Kidney epithelial cell (primary cell): Measurements from ENCODE around the gene C16orf96. TPM values are rescaled to one million over a fixed set of nuclear protein-coding genes. Genes with fewer than 3 reads are reported as not detected.

Experiments
- DNase-seq: peaks from one replicate; pipeline ENCODE4 v3.0.0-alpha.2; 2010; ENCODE audit warnings: low read depth
- H3K27me3 ChIP-seq: 2 replicates; pipeline ENCODE4 v1.6.0; 2011; ENCODE audit warnings: low read length; ENCODE audit not compliant: control insufficient read depth, insufficient read depth
- H3K36me3 ChIP-seq: 2 replicates; pipeline ENCODE4 v1.5.1; 2011; ENCODE audit warnings: low read length; ENCODE audit not compliant: control insufficient read depth, insufficient read depth
- H3K4me3 ChIP-seq: 2 replicates; pipeline ENCODE4 v1.5.1; 2011; ENCODE audit warnings: low read depth, mild to moderate bottlenecking, control low read depth, low read length
- CTCF ChIP-seq: IDR thresholded peaks from 2 replicates; pipeline ENCODE4 v1.5.1; 2011; ENCODE audit warnings: mild to moderate bottlenecking, moderate library complexity, low read length, control low read depth, inconsistent platforms; ENCODE audit not compliant: insufficient read depth, poor library complexity, severe bottlenecking
- total RNA-seq: library from RNA; depleted of rRNA; stranded (reverse); fragments of >200 nt; gene quantifications from 2 replicates; pipeline ENCODE4 v1.2.3, GENCODE V29; 2015

C16orf96 gene
- total RNA-seq, 1 donor from 2014 or later, result not detected

- Histone ChIP-seq H3K27me3 (no peaks in the 10 kb centered on the region), H3K4me3 (no peak overlapping the region), H3K36me3 (no peaks in the 10 kb centered on the region)
- TF ChIP-seq CTCF, result no peak
- no peak for DNase-seq
Observed at GRCh38 chr16:4633910-4634635, 77.9 kb downstream of the C16orf96 start.

- no peak overlapping the region for H3K4me3 ChIP-seq
- no peaks in the 10 kb centered on the region for H3K36me3 ChIP-seq
- no peaks in the 10 kb centered on the region for H3K27me3 ChIP-seq
- no peak for DNase-seq
- TF ChIP-seq CTCF, result no peak
Observed at GRCh38 chr16:4634768-4635167, 78.6 kb downstream of the C16orf96 start.

GRCh38 chr16:4636196-4636595 is 80.1 kb downstream of the C16orf96 start:
- Histone ChIP-seq H3K27me3 (no peaks in the 10 kb centered on the region), H3K4me3 (no peak overlapping the region), H3K36me3 (no peaks in the 10 kb centered on the region)
- no peak for TF ChIP-seq CTCF
- no peak for DNase-seq

GRCh38 chr16:4637501-4638166 is 81.5 kb downstream of the C16orf96 start:
- Histone ChIP-seq H3K27me3 (no peaks in the 10 kb centered on the region), H3K4me3 (no peak overlapping the region), H3K36me3 (no peaks in the 10 kb centered on the region)
- DNase-seq, result no peak
- no peak for TF ChIP-seq CTCF

GRCh38 chr16:4639899-4640509 is 83.9 kb downstream of the C16orf96 start:
- TF ChIP-seq CTCF, result no peak
- Histone ChIP-seq H3K27me3 (no peaks in the 10 kb centered on the region), H3K36me3 (no peaks in the 10 kb centered on the region), H3K4me3 (no peak overlapping the region)
- DNase-seq, result no peak
